B cell (primary cell): ENCODE data around the gene NRXN2. TPM values are rescaled to one million over a fixed set of nuclear protein-coding genes. Genes with fewer than 3 reads are reported as not detected.

ENCODE experiments used
- ATAC-seq: fragments of 200-7000 bp; cut with Tn5 transposase; one replicate; pipeline ENCODE4 v1.10.0; 2021; ENCODE audit warnings: low read depth, mild to moderate bottlenecking, moderate number of reproducible peaks, moderate library complexity
- CTCF ChIA-PET: fragments of 350-600 bp; sonication (Branson Sonifier 250); formaldehyde crosslinking; loops from one replicate; lab custom pipeline; 2021; ENCODE audit warnings: antibody characterized with exemption, inconsistent platforms; lab: Charles Lee
- POLR2A ChIA-PET: fragments of 350-600 bp; sonication (Branson Sonifier 250); formaldehyde crosslinking; loops from one replicate; lab custom pipeline; 2021; ENCODE audit warnings: antibody characterized with exemption; lab: Charles Lee
- DNase-seq: peaks from one replicate; pipeline ENCODE4 v3.0.0; 2013
- H2AFZ ChIP-seq: 2 replicates; pipeline ENCODE4 v1.6.1; 2012; ENCODE audit warnings: mild to moderate bottlenecking, low read depth, low read length; ENCODE audit not compliant: insufficient read depth, poor library complexity, severe bottlenecking
- H3K27ac ChIP-seq, 2 donors: 1 replicate in 1 of 2; 2 replicates in 1 of 2; pipeline ENCODE4 v1.5.1; 2012 to 2013; ENCODE audit warnings: low read length in 2 of 2, mild to moderate bottlenecking in 2 of 2, moderate library complexity in 1 of 2
- H3K27me3 ChIP-seq, 4 experiments: fragments of 200-600 bp in 1 of 4; sonication (generic) in 1 of 4; replicated peaks in 1 of 4; 1 replicate in 2 of 4; 2 replicates in 2 of 4; pipeline versions ENCODE4 v1.6.1 to v1.7.0; 2013 to 2016; ENCODE audit warnings: low read length in 3 of 4, mild to moderate bottlenecking in 2 of 4, mixed read lengths in 1 of 4, moderate library complexity in 1 of 4; ENCODE audit not compliant: insufficient read depth in 4 of 4, control insufficient read depth in 3 of 4; ENCODE audit errors: control extremely low read depth in 1 of 4
- H3K36me3 ChIP-seq, 2 experiments: replicated peaks in 1 of 2; 1 replicate in 1 of 2; 2 replicates in 1 of 2; pipeline versions ENCODE4 v1.6.1 to v1.7.1; 2013; ENCODE audit warnings: low read length in 1 of 2; ENCODE audit not compliant: insufficient read depth in 2 of 2, control insufficient read depth in 1 of 2; ENCODE audit errors: control extremely low read depth in 1 of 2, extremely low read depth in 1 of 2
- H3K4me1 ChIP-seq, 2 donors: fragments of 200-600 bp in 1 of 2; sonication (generic) in 1 of 2; 1 replicate in 1 of 2; 2 replicates in 1 of 2; pipeline versions ENCODE4 v1.5.1 to v1.6.1; 2013 to 2017; ENCODE audit warnings: low read length in 2 of 2; ENCODE audit not compliant: control insufficient read depth in 2 of 2, insufficient read depth in 2 of 2
- H3K4me2 ChIP-seq: replicated peaks from 2 replicates; pipeline ENCODE3; 2012; ENCODE audit warnings: mild to moderate bottlenecking, low read depth, low read length; ENCODE audit not compliant: poor library complexity, severe bottlenecking
- H3K4me3 ChIP-seq, 5 experiments: fragments of 200-600 bp in 1 of 5; sonication (generic) in 1 of 5; 1 replicate in 3 of 5; 2 replicates in 2 of 5; pipeline versions ENCODE4 v1.5.1 to v1.7.0; 2011 to 2016; ENCODE audit warnings: low read length in 4 of 5, mild to moderate bottlenecking in 4 of 5, low read depth in 2 of 5, control low read depth in 1 of 5, moderate library complexity in 1 of 5; ENCODE audit not compliant: insufficient read depth in 1 of 5; ENCODE audit errors: control extremely low read depth in 1 of 5, extremely low read depth in 1 of 5
- H3K79me2 ChIP-seq: fragments of 200-600 bp; sonication (generic); one replicate; pipeline ENCODE4 v1.6.0; 2016; ENCODE audit warnings: low read length; ENCODE audit not compliant: control insufficient read depth, insufficient read depth
- H3K9ac ChIP-seq: fragments of 200-600 bp; sonication (generic); 2 replicates; pipeline ENCODE4 v1.6.1; 2017; ENCODE audit warnings: mild to moderate bottlenecking, low read length, moderate library complexity
- H3K9me3 ChIP-seq, 3 donors: one replicate each; pipeline versions ENCODE4 v1.6.1 to v1.7.1; 2013; ENCODE audit warnings: low read length in 2 of 3; ENCODE audit not compliant: control insufficient read depth in 2 of 3, insufficient read depth in 1 of 3; ENCODE audit errors: control extremely low read depth in 1 of 3
- H4K20me1 ChIP-seq: 2 replicates; pipeline ENCODE4 v1.6.0; 2012; ENCODE audit warnings: mild to moderate bottlenecking, low read length; ENCODE audit not compliant: insufficient read depth, control insufficient read depth, poor library complexity, severe bottlenecking
- H3K27ac Mint-ChIP-seq: one replicate; pipeline ENCODE4 v1.8.0; 2021; ENCODE audit warnings: mixed read lengths
- H3K27me3 Mint-ChIP-seq: one replicate; pipeline ENCODE4 v1.8.0; 2021; ENCODE audit warnings: mixed read lengths
- H3K4me1 Mint-ChIP-seq: one replicate; pipeline ENCODE4 v1.8.0; 2021; ENCODE audit warnings: mixed read lengths
- H3K4me3 Mint-ChIP-seq: one replicate; pipeline ENCODE4 v1.8.0; 2021; ENCODE audit warnings: mixed read lengths
- H3K9me3 Mint-ChIP-seq: one replicate; pipeline ENCODE4 v1.8.0; 2022; ENCODE audit warnings: mixed read lengths; ENCODE audit not compliant: insufficient read depth
- EZH2 ChIP-seq: IDR thresholded peaks from 2 replicates; pipeline ENCODE4 v1.6.1; 2012; ENCODE audit warnings: borderline replicate concordance, low read depth, mild to moderate bottlenecking, moderate library complexity, low read length; ENCODE audit not compliant: insufficient read depth, poor library complexity, severe bottlenecking
- WGBS: methylation state at CpG from one replicate; pipeline ENCODE4 v1.1.5; 2013; ENCODE audit warnings: missing lambda C conversion rate; ENCODE audit not compliant: insufficient coverage; 5-methylcytosine and 5-hydroxymethylcytosine counted together
- intact Hi-C: fragments of 100-400 bp; cut with micrococcal nuclease; formaldehyde crosslinking; loops from one replicate; pipeline ENCODE4 v1.10.0; 2022
- polyA plus RNA-seq: library from polyadenylated mRNA; depleted of rRNA; stranded (reverse); fragments of >200 nt; gene quantifications from 2 replicates; pipeline ENCODE4 v1.2.3, GENCODE V29; 2012
- total RNA-seq, 2 donors: library from RNA; stranded (reverse); fragments of 120-200 nt in 1 of 2; gene quantifications; 1 replicate in 1 of 2; 2 replicates in 1 of 2; pipeline versions ENCODE4 v1.2.3 to v1.2.4, GENCODE V29; 2013 to 2022
- TF ChIP-seq, protein P1 (sequence below): fragments of 200-600 bp; IDR thresholded peaks from one replicate; pipeline ENCODE4 v1.8.0; 2022; ENCODE audit warnings: antibody characterized with exemption, mild to moderate bottlenecking

NRXN2 gene
- total and polyA plus RNA-seq, 2 donors (not counting 1 experiment from before 2014, with no cell fraction given) = 0.01 to 0.52 TPM

DNA sequence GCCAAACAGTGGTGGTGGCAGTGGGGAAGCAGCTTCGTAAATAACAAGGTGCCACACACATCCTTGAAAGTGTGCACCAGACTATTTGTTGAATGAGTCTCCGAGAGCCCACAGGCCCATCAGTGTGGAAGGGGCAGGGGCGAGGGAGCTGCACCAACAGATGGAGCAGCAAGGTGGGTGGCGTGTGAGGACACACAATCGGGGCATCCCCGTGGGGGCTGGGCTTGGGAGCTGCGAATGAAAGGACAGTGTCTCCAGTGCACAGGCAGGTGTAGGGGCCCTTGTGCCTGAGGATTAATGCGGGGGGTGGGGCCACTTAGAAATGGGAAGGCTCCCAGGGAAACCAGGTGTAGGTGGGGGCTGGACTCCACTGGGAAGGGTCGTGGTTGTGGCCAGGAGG is 2.8 kb downstream of the NRXN2 start:
- no peak overlapping the region for H3K4me3 Mint-ChIP-seq
- Histone ChIP-seq H3K9me3 (peaks cover 0 to 3% (median 0%) of the 10 kb centered on the region in 3 donors), H3K9ac (no peak overlapping the region), H3K27me3 (peaks cover 0 to 66% (median 16%) of the 10 kb centered on the region in 4 experiments), H4K20me1 (peaks cover 18% of the 10 kb centered on the region), H3K4me3 (no peak overlapping the region), H3K4me1 (peaks cover 13 to 23% of the 10 kb centered on the region in 2 donors), H3K36me3 (no peaks in the 10 kb centered on the region), H3K79me2 (no peaks in the 10 kb centered on the region), H3K27ac (no peak overlapping the region), H2AFZ (no peak overlapping the region), H3K4me2 (no peak overlapping the region)
- H3K9me3 Mint-ChIP-seq = no peaks in the 10 kb centered on the region
- WGBS = 89% methylated on average over 8 of the region's 9 CpGs
- H3K4me1 Mint-ChIP-seq = peaks cover 20% of the 10 kb centered on the region
- intact Hi-C loops = loop anchor here (5.0 kb wide), 1 partner anchor 273 kb away; no protein-coding TSS in a partner anchor
- ATAC-seq (no peak), DNase-seq (no peak)
- ChIA-PET POLR2A (no interaction called here), CTCF (interaction anchor here (0.6 to 3.2 kb wide), 2 partner anchors 31 to 161 kb away, joined by 3 to 15 read pairs; no protein-coding TSS in a partner anchor)
- peaks cover 58% of the 10 kb centered on the region for H3K27me3 Mint-ChIP-seq
- TF ChIP-seq, protein P1, sequence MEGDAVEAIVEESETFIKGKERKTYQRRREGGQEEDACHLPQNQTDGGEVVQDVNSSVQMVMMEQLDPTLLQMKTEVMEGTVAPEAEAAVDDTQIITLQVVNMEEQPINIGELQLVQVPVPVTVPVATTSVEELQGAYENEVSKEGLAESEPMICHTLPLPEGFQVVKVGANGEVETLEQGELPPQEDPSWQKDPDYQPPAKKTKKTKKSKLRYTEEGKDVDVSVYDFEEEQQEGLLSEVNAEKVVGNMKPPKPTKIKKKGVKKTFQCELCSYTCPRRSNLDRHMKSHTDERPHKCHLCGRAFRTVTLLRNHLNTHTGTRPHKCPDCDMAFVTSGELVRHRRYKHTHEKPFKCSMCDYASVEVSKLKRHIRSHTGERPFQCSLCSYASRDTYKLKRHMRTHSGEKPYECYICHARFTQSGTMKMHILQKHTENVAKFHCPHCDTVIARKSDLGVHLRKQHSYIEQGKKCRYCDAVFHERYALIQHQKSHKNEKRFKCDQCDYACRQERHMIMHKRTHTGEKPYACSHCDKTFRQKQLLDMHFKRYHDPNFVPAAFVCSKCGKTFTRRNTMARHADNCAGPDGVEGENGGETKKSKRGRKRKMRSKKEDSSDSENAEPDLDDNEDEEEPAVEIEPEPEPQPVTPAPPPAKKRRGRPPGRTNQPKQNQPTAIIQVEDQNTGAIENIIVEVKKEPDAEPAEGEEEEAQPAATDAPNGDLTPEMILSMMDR = no peak
- no peak for TF ChIP-seq EZH2
- H3K27ac Mint-ChIP-seq = no peak overlapping the region

DNA sequence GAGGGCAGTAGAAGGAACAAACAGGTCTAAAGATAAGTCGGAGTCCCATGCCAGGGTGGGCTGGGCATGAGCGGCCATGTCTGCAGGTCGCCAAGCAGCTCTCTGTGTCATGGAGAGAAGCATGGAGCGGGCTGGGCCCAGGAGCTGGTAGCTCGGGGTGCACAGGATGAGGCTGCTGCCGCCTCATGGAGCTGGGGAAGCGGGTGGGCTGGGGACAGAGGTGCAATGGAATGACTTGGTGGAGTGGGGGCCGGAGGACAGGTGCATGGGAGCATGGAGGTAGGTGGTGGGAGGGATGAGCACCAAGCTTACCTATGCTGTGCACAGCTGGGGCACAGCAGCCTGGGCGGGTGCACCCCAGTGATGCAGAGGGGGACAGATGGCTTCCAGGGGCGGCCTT is 3.6 kb downstream of the NRXN2 start:
- H3K79me2 ChIP-seq = no peaks in the 10 kb centered on the region
- peaks cover 65% of the 10 kb centered on the region for H3K27me3 Mint-ChIP-seq
- H3K9ac ChIP-seq = no peak overlapping the region
- peaks cover 10 to 17% of the 10 kb centered on the region in 2 donors for H3K4me1 ChIP-seq
- CTCF ChIA-PET = interaction anchor here (0.5 kb wide), 1 partner anchor 15 kb away, joined by 4 read pairs; no protein-coding TSS in a partner anchor
- no peak for TF ChIP-seq EZH2
- TF ChIP-seq, protein P1 = no peak
- H3K9me3 Mint-ChIP-seq = no peaks in the 10 kb centered on the region
- DNase-seq (no peak), ATAC-seq (no peak)
- no peak overlapping the region for H2AFZ ChIP-seq
- no peak overlapping the region for H3K4me3 ChIP-seq
- peaks cover 18% of the 10 kb centered on the region for H3K4me1 Mint-ChIP-seq
- H3K9me3 ChIP-seq = peaks cover 0 to 4% (median 0%) of the 10 kb centered on the region in 3 donors
- no peaks in the 10 kb centered on the region for H3K36me3 ChIP-seq
- H4K20me1 ChIP-seq = peaks cover 11% of the 10 kb centered on the region
- intact Hi-C loops = no loop called here
- H3K4me3 Mint-ChIP-seq = no peak overlapping the region
- no peak overlapping the region for H3K4me2 ChIP-seq
- H3K27ac Mint-ChIP-seq = no peak overlapping the region
- H3K27ac ChIP-seq = no peak overlapping the region
- POLR2A ChIA-PET = interaction anchor here (0.9 kb wide), 1 partner anchor 10 kb away, joined by 3 read pairs; no protein-coding TSS in a partner anchor
- 90% methylated on average over 8 of the region's 10 CpGs for WGBS
- peaks cover 0 to 72% (median 18%) of the 10 kb centered on the region in 4 experiments for H3K27me3 ChIP-seq
